Hindlimb muscle (tissue), 1 donor: Measurements from ENCODE around the gene C11orf86. TPM values are rescaled to one million over a fixed set of nuclear protein-coding genes. Genes with fewer than 3 reads are reported as not detected.
"Not testable (repeated sequence)": the region's sequence is repeated elsewhere in the genome, so short reads cannot be mapped to it uniquely, and the experiment has no call there.

Source experiments
- DNase-seq: peaks from one replicate; pipeline ENCODE4 v3.0.0-alpha.2; 2013
- polyA plus RNA-seq: library from polyadenylated mRNA; unstranded; fragments of 120-200 nt; gene quantifications from one replicate; pipeline ENCODE4 v1.2.1, GENCODE V29; 2013; ENCODE audit not compliant: insufficient read length

Gene C11orf86
- polyA plus RNA-seq, 1 donor, result not detected

DNA sequence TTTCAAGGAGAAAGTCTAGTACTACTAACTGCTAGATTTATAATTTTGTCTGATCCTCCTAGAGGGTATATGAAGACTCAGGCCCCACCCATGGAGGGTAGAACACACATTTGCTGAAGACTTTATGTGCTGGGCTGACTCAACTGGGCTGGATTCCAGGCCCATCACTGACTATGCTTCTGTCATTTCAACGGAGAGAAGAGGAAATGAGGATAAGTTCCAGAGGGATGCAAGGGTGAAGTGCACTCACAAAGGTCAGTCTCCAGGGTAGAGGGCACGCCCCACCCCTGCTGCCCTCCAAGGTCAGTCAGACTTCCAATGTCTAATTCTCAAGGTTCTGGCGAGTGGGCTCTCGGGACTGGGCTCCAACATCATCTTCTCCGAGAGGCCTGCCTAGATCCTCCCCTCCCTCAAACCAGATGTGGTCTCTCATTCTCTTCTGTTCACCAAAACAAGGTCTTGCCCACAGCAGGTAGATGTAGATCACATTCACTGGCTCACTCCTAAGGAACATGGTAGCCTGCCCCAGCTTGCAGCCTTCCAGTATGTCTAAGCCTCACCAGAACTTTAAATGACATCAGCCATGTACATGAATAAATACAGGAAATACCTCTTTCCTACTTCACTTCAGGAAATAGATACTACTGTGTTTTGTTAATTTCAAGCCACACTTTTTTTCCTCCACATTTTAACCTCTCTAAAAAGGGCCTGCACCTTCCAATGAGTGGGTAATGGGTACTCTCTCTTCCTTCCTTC is 7.3 kb upstream of the C11orf86 start:
- no peak for DNase-seq

DNA sequence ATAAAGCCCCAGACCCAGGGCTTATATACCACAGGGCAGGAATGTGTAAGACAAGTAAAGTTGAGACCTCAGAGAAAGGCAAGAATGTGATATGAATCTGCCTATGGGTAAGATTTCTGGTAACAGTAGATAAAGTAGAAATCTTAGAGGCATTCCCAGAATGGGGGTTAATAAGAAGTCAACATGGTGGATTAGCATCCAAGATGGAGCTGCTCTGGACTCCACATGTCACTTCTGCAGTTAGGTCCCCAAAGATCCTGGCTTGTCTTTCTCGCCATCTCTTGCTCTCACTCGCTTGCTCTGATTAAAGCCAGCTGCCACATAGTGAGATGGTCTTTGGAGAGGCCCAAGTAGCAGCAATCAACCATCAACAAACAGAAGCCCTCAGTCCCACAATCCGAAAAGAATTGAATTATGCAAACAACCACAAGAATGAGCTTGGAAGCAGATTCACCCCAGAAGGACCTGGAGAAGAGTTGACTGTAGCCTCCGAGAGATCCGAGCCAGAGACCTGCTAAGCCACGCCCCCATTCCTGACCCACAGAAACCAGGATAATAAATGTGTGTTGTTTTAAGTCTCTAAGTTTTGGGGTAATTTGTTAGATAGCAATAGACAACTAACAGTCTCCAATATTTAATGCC is 5.4 kb upstream of the C11orf86 start:
- DNase-seq, result no peak

DNA sequence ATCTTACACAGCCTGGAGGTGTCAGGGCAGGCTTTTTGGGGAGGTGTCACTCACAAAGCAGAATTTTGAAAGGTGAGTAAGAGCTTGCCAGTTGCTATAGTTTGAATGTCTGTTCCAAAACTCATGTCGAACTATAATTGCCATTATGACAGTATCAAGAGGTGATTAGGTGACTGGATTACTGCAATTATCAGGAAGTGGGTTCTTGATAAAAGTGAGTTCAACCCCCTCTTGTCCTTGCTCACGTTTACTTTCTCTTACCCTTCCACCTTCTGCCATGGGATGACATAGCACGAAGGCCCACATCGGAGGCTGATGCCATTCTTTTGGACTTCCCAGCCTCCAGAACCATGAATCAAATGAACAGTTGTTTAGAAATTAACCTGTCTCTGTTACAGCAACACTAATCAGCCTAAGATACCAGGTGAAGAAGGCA is 4.7 kb upstream of the C11orf86 start:
- DNase-seq, result no peak

DNA sequence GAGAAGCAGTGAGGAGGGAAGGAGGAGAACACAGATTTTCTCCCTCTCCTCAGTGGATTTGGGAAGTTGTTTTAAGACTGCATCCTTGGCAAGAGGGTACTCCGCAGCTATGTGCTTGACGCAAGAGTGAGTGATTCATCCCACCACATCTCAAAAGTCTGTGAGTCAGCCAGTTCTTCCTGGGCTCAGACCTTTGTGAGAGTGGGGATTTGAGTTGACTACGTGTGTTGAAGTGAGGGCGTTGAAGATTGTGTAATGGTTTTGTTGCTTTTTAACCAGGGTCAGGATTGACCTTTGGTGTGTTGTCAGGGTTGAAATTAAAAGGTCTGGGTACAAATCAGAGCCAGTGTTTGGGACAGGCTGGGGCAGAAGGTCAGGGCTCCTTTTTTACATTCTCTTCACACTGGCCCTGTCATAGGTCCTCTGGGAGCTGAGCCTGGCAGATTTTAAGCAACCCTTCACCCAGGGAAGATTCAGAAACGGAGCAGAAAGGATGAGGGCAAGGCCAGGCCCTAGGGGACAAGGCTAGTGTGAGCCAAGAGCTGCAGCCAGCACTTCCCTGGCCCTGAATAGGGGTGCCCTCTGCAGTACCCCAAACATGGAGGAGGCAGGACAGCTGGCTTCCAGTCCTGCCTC is 4.2 kb upstream of the C11orf86 start:
- no peak for DNase-seq

DNA sequence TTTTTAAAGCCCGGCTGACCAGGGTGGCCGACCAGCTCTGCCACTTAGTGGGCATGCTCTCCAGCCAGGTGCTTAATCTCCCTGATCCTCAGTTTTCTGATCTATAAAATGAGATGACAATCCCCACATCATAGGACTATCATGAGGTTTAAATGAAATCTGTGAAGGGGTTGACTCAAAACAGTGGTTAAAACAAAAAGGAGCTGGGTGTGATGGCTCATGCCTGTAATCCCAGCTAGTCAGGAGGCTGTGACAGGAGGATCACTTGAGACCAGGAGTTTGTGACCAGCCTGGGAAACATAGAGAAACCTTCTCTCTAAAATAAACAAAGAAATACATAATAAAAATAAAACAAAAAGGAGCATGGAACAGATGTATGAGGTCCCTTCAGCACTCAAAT is 3.6 kb upstream of the C11orf86 start:
- no peak for DNase-seq

DNA sequence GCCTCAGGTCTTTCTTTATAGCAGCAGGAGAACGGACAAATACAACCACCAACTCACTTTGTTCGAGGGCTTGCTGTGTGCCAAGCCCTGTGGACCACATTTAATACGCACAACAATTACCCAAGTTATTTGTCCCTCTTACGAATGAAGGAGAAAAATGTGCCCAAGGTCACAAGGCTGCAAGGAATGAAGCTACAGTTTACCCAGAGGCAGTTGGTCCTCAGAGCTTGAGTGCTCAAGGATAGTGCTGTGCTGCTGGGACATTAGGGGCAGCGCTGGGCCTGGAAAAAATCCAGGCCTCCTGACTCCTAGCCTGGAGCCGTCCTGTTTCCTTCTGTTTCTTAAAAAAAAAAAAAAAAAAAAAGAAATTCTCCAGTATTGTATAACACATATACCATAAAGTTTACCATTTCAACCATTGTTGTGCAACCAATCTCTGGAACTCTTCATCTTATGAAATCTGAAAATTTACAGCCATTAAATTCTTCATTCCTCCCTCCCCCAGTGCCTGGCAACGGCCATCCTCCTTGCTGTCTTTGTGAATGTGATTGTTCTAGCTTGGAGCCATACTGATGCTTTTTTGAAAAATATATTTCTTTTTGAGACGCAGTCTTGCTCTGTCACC is 1.0 kb upstream of the C11orf86 start:
- no peak for DNase-seq

DNA sequence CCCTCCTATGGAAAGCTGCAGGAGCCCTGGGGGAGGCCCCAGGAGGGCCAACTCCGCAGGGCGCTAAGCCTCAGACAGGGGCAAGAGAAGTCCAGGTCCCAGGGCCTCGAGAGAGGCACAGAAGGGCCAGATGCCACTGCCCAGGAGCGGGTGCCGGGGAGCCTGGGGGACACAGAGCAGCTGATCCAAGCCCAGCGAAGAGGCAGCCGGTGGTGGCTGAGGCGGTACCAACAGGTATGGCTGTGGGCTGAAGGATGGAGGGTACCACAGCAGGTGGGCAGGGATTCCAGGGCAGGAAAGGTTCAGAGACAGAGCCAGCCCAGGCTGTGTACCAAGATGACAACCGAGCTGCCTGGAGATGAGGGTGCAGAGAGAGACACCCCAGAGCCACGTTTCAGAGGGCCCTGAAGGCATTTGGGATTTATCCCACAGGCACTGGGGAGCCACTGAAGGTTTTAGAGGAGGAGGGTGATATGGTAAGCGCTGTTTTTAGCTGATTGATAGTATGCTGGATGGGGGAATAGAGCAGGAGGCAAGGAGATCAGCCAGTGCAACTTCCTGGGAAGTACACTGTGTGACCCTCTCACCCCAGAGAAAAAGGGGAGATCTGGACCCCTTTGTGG is 412 bp downstream of the C11orf86 start:
- DNase-seq, result no peak

DNA sequence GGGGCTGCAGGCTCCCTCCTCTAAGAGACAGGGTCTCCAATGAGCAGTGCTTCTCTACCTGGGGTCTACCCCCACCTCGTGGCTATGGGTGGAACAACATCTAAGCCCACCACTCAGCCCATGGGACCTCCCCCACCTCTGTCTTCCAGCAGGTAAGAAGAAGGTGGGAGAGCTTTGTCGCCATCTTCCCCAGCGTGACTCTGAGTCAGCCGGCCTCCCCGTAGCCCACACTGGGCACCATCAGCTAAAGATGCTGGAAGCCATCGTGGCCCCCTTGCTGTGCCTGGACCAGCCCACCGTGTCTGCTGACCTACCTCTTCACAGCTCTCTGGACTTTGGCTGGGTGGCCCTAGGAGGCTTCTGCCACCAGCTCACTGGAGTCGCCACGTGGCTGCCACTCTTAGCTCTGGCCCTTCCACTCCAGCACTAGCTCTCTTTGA is 944 bp downstream of the C11orf86 start:
- no peak for DNase-seq

DNA sequence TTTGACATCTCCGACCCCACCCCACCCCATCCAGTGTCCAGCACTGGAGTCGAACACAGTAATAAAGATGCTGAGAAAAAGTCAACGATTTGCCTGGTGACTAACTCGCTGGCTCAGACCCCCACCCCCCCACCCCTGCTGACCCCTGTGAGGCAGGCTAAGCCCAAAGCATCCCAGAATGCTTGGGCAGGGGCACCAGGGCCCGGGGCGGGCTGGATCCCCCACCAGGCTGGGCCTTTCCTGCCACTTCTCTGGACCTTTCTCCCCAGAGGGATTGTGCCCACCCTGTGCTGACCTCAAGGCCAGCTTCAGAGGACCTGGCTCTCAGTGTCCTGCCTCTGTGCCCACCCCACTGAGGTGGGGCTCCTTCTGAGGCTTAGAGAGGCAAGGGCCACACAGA is 1.8 kb downstream of the C11orf86 start:
- no peak for DNase-seq

DNA sequence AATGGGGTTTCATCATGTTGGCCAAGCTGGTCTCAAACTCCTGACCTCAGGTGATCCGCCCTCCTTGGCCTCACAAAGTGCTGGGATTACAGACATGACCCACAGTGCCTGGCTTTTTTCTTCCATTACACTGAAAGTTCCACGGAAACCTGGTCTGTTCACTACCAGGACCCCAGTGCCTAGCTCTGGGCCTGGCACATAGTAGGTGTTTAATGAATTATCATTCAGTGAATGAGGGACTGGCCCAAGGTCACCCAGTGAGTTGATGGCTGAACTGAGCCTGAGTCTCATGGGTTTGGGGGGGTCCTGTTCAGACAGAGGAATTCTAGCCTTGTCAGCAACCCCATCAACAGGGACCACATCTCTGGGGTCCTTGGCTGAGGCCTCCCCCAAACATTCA is 3.1 kb downstream of the C11orf86 start:
- DNase-seq, result no peak

DNA sequence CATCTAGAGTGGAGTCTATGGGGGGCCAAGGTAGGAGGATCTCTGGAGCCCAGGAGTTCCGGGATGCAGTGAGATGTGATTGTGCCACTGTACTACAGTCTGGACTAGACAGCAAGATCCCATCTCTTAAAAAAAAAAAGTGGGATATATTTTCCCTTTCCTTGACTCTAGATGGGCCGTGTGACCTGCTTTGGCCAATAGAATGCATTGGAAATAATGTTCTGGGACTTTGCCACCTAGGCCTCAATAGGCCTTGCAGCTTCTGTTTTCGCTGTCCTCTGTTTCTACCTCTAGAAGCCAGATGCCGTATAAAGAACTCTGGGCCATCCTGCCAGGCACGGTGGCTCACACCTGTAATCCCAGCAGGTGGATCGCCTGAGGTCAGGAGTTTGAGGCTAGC is 3.6 kb downstream of the C11orf86 start:
- no peak for DNase-seq

DNA sequence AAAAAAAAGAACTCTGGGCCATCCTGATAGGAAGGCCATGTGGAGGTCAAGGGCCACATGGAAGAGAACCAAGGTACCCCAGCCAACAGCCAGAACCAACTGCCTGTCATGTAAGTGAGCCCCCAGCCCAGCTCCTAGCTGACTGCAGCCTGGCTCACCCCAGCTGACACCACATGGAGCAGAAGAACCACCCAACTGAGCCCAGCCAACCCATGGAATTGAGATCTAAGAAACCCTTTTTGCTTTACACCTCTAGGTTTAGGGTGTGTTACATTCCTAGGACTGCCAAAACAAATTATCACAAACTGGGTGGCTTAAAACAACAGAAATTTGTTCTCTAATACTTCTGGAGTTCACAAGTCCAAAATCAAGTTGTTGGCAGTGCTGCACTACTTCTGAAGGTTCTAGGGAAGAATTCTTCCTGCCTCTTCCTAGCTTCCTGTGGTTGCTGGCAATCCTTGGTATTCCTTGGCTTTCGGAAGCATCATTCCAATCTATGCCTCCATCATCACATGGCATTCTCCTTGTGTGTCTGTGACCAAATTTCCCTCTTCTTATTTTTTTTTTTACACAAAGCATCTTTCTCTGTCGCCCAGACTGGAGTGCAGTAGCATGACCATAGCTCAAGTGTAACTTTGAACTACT is 4.4 kb downstream of the C11orf86 start:
- DNase-seq, result no peak

DNA sequence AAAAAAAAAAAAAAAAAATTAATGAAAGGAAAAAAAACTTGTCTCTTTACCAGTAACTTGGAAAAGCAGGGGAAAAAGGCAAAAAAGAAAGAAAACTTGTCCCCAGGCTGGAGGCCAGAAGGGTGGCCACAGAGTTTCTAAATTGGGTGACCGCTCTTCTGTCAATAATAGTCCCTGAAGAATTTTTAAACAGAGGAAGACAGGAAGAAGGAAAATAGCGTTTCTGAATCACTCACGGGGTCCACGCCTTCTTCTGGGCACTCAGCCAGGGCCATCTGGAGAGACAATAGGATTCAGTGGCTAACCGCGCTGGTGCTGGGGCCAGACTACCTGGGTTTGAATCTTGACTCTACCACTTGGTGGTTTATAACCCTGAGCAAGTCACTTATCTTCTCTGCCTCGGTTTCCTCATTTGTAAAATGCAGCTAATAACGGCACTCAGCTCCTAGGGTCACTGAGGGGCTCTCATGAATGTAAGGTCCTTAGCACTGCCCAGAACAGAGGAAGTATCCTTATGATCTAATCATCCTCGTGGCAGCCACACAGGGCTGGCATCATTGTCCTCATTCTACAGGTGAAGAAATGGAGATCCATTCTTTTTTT is 7.0 kb downstream of the C11orf86 start:
- DNase-seq, result peak; percentile 85

DNA sequence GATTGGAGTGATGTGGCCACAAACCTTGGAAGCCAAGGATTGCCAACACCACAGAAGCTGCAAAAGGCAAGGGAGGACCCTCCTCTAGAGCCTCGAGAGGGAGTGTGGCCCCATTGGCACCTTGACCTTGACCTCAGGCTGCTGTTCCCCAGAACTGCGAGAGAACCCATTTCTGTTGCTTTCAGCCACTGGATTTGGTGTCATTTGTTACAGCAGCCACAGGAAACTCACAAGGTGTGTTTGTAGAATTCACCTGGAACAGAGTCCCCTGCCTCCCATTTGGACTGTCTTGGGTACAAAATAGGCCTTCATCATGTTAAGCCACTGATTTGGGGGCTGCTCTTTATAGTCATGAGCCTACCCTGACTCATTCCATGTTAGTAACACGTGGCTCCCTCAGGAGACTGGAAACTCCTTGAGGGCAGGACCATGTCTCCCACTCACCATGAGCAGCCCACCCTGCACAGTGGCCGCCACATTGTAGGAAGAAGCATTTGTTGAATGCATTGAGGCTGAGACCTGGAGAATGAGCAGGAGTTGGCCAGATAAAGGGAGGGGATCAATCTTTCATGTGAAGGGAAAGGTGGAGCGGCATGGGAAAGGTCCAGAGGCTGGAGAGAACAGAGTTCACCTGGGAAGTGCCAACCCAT is 8.3 kb downstream of the C11orf86 start:
- no peak for DNase-seq

DNA sequence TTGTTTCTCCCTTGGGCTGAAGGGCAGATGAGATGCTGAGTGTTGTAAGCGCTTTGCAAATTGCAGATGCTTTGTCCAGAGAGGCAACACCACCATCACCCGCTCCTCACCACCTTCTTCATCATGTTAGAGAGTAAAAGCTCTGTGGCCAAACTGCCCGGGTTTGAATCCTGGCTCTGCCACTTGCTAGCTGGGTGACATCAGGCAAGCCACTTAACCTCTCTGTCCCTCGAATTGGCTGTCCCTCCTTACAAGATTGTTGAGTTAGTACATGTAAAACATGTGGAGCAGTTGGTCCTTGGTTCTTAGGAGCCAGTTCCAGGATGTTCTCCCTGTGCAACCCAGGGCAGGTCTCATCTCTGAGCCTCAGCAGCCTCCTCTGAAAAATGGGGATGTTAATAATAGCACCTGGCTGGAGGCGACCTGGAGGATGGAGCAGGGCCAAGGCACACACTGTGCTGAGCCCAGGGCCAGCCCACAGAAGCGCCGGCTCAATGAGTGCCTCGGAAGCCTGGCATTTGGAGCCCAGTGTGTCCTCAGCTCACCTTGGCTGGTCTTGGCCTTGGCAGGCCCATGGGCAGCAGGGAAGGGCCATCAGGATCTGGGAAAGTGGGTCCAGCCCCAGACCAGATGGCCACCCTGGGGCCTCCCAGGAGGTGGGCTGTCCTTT is 10.5 kb downstream of the C11orf86 start:
- no peak for DNase-seq

DNA sequence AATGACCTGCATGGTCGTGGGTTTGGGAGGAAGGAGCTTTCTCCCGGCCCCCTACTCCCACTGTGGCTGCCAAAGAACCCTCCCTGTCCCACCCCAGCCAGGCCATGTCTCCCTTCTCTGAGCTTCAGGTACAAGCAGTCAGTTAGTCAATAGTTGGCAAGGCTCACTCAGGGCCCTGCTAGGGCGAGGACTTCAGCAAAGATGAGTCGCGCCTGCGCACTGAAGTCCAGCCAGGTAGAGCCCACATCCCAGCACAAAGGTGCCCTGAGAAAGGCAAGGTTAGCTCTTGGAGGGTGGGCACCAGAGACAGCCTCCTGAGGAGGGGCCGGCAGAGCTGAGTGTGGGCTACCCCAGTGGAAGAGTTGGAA is 11.1 kb downstream of the C11orf86 start:
- DNase-seq, result no peak

DNA sequence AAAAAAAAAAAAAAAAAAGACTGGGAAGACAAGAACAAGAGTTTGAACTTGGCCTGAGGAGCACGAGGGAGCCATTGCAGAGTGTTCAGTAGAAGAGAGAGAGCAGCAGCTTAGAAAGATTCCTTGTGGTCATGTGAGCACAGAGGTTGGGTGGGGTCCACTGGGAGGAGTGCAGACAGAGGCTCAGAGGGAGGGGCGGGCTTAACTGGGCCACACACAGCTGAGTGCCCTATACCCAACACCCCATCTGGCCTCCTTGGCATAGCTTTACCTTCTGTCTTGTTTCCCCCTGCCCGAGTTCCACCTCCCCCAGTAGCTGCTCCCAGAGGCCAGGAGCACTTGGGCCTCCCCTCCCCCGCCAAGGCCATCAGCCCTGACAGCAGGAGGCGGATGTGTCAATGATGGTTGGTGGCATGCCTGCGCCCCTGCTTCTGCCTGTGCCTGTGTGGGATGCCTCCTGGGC is 12.1 kb downstream of the C11orf86 start:
- no peak for DNase-seq

DNA sequence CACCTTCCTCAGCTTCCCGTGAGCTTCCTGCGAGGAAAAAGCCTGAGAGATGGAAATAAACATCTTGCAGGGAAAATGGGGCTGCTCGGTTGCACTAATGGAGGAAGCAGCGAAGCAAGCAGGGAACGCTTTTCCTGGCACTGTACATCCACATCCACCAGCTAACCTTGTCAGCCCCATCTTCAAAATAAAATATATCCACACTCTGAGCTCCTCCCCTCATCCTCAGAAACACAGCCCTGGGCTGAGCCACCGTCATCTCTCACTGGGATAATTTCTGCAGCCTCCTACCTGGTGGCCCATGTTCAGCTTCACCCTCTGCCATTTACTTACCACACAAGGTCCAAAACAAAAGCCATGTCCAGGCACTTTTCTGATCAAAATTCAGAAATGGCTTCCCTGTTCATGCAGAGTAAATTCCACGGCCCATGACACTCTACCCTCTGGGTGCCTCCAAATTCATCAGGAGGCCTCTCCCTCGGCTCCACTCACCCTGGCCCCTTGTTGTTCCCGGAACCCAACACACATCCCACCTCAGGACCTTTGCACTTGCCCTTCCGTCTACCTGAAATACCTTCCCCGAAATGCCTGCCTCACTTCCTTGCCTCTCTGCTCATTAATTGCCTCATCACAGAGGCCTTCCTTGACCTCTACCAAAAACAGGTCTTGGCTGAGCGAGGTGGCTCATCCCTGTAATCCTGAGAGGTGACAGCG is 13.0 kb downstream of the C11orf86 start:
- DNase-seq, result no peak

DNA sequence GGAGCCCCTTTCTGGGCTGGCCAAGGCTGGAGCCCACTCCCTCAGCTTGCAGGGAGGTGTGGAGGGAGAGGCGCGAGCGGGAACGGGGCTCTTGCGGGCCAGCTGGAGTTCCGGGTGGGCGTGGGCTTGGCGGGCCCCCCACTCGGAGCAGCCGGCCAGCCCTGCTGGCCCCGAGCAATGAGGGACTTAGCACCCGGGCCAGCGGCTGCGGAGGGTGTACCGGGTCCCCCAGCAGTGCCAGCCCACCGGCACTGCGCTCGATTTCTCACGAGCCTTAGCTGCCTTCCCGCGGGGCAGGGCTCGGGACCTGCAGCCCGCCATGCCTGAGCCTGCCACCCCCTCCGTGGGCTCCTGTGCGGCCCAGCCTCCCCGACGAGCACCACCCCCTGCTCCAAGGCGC is 13.6 kb downstream of the C11orf86 start:
- not testable (repeated sequence) for DNase-seq

DNA sequence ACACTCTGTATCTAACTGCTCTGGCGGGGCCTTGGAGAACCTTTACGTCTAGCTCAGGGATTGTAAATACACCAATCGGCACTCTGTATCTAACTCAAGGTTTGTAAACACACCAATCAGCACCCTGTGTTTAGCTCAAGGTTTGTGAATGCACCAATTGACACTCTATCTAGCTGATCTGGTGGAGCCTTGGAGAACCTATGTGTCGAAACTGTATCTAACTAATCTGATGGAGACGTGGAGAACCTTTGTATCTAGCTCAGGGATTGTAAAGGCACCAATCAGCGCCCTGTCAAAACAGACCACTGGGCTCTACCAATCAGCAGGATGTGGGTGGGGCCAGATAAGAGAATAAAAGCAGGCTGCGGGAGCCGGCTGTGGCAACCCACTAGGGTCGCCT is 14.3 kb downstream of the C11orf86 start:
- not testable (repeated sequence) for DNase-seq
